SU-DHL-6 (cell line): ENCODE data around the gene RASSF1.

Experiments used
- H2AFZ ChIP-seq: fragments of 200-600 bp; sonication (generic); 2 replicates; pipeline ENCODE4 v1.6.1; 2014; ENCODE audit warnings: low read depth, mild to moderate bottlenecking, moderate library complexity, mixed read lengths, antibody characterized with exemption, low read length; ENCODE audit not compliant: severe bottlenecking
- H3F3A ChIP-seq: fragments of 200-600 bp; shearing (Covaris generic); 2 replicates; pipeline ENCODE4 v1.6.0; 2016; ENCODE audit warnings: antibody characterized with exemption, mild to moderate bottlenecking; ENCODE audit not compliant: insufficient read depth
- H3K27ac ChIP-seq: fragments of 200-600 bp; sonication (generic); 2 replicates; pipeline ENCODE4 v1.5.1; 2016; ENCODE audit warnings: low read depth, mild to moderate bottlenecking, low read length, moderate library complexity, mixed read lengths
- H3K27me3 ChIP-seq: fragments of 200-600 bp; sonication (generic), shearing (Covaris generic); 2 replicates; pipeline ENCODE4 v1.6.0; 2014; ENCODE audit warnings: mild to moderate bottlenecking, low read length
- H3K36me3 ChIP-seq: fragments of 200-600 bp; sonication (generic); 2 replicates; pipeline ENCODE4 v1.6.1; 2014; ENCODE audit warnings: mild to moderate bottlenecking, low read length, mixed read lengths
- H3K4me2 ChIP-seq: fragments of 300-600, 200-600 bp; shearing (Covaris generic), sonication (generic); 2 replicates; pipeline ENCODE4 v1.6.0; 2014; ENCODE audit warnings: low read length, low read depth, mild to moderate bottlenecking; ENCODE audit not compliant: poor library complexity, severe bottlenecking
- H3K4me3 ChIP-seq: fragments of 200-600 bp; sonication (generic); 2 replicates; pipeline ENCODE4 v1.5.1; 2014; ENCODE audit warnings: antibody characterized with exemption, low read length, mild to moderate bottlenecking, mixed read lengths; ENCODE audit not compliant: insufficient read depth, poor library complexity, severe bottlenecking
- H3K79me2 ChIP-seq: fragments of 200-600 bp; sonication (generic); 2 replicates; pipeline ENCODE4 v1.6.1; 2014; ENCODE audit warnings: mild to moderate bottlenecking, low read length, moderate library complexity; ENCODE audit not compliant: insufficient read depth
- H3K9ac ChIP-seq: fragments of 200-600 bp; sonication (generic); 2 replicates; pipeline ENCODE4 v1.7.0; 2014; ENCODE audit warnings: mild to moderate bottlenecking, low read length
- H3K9me2 ChIP-seq: fragments of 200-600 bp; sonication (generic); replicated peaks from 2 replicates; pipeline ENCODE4 v1.6.1; 2014; ENCODE audit warnings: low read length; ENCODE audit not compliant: insufficient read depth
- H3K9me3 ChIP-seq: fragments of 200-600 bp; sonication (generic); 2 replicates; pipeline ENCODE4 v1.6.1; 2014; ENCODE audit warnings: low read length, mixed read lengths; ENCODE audit not compliant: insufficient read depth
- H4K20me1 ChIP-seq: fragments of 200-600 bp; sonication (generic); 2 replicates; pipeline ENCODE4 v1.6.1; 2014; ENCODE audit warnings: low read depth, mild to moderate bottlenecking, antibody characterized with exemption, low read length, moderate library complexity, mixed read lengths
- CTCF ChIP-seq: fragments of 200-600 bp; sonication (generic); IDR thresholded peaks from one replicate; pipeline ENCODE4 v1.5.1; 2017; ENCODE audit warnings: antibody characterized with exemption, mild to moderate bottlenecking, low read length, moderate library complexity; ENCODE audit not compliant: insufficient read depth, poor library complexity, severe bottlenecking
- EZH2phosphoT487 ChIP-seq: fragments of 200-600 bp; sonication (generic), shearing (Covaris generic); conservative IDR thresholded peaks from 2 replicates; pipeline ENCODE4 v1.6.1; 2018; ENCODE audit warnings: mild to moderate bottlenecking, antibody characterized with exemption, low read length, moderate library complexity, mixed read lengths

The RASSF1 gene

GRCh38 chr3:50371133-50371685 lies 30.6 kb upstream of the RASSF1 start:
- H3K4me2 ChIP-seq, result no peak overlapping the region
- no peaks in the 10 kb centered on the region for H4K20me1 ChIP-seq
- H3K9me2 ChIP-seq, result no peaks in the 10 kb centered on the region
- TF ChIP-seq CTCF, result no peak
- no peak for TF ChIP-seq EZH2phosphoT487
- H3K9me3 ChIP-seq, result no peaks in the 10 kb centered on the region
- no peaks in the 10 kb centered on the region for H3K27me3 ChIP-seq
- no peaks in the 10 kb centered on the region for H3K36me3 ChIP-seq
- no peak overlapping the region for H3K9ac ChIP-seq
- no peak overlapping the region for H2AFZ ChIP-seq
- H3K4me3 ChIP-seq, result no peak overlapping the region
- H3K79me2 ChIP-seq, result no peaks in the 10 kb centered on the region
- no peak overlapping the region for H3K27ac ChIP-seq
- H3F3A ChIP-seq, result no peaks in the 10 kb centered on the region

DNA sequence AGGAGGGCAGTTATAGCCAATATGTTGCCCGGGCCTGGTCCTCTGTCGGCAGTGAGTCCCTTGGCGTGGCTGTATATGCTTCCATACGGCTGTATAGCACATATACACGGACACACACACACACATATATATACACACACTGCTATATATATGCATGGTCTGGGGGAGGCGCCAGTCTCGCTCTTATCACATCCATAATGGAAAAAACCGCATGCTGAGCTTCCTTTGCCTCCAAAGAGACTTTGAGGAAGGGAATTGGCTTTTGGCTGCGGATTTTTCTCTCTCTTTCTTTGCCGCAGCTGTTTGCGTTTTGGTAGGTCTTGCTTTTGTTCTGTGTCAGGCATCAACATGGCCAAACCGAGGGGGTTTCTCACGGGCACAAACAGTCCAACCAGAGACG lies 30.0 kb upstream of the RASSF1 start:
- Histone ChIP-seq H3K9ac (no peak overlapping the region), H3K27ac (no peak overlapping the region)

DNA sequence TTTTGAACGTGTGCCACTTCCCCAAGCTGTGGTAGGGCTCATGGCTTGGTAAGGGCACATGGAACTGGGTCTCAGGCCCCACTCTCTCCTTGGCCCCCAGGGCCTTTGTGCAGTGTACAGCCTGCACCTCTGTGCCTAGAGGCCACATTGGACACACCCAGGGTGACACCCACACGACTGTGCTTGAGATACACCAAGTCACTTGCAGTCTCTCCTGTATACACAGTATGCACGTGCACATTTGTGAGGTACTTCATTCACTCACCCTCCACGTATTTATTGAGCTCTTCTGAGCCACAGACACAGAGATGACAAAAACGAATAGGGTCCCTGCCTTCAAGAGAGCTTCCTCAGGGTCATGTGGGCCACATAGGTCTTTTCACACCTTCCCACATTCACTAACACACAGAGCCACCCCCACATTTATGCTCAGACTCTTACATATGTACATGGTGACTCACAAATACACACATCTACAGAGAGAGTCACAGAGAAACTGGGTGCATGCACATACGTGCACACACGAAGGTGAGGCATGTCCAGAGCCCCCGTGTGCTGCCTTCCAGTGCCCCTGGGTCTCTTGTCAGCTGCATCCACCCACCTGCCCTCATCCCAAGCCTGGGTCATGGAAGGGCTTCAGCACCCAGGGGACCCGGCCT lies 28.5 kb upstream of the RASSF1 start:
- Histone ChIP-seq H4K20me1 (no peaks in the 10 kb centered on the region), H3K4me3 (no peak overlapping the region), H3K9ac (no peak overlapping the region), H3K79me2 (no peaks in the 10 kb centered on the region), H3K9me2 (no peaks in the 10 kb centered on the region), H3K27me3 (no peaks in the 10 kb centered on the region), H3K4me2 (no peak overlapping the region), H3F3A (no peaks in the 10 kb centered on the region), H2AFZ (no peak overlapping the region), H3K36me3 (no peaks in the 10 kb centered on the region), H3K9me3 (no peaks in the 10 kb centered on the region), H3K27ac (no peak overlapping the region)
- TF ChIP-seq CTCF, result no peak
- TF ChIP-seq EZH2phosphoT487, result no peak

More for the DNA sequence above, 30.0 kb upstream of the RASSF1 start:
- Histone ChIP-seq H4K20me1 (no peaks in the 10 kb centered on the region), H3K4me3 (no peak overlapping the region), H3K27me3 (no peaks in the 10 kb centered on the region), H3K36me3 (no peaks in the 10 kb centered on the region), H3F3A (no peaks in the 10 kb centered on the region), H3K79me2 (no peaks in the 10 kb centered on the region), H2AFZ (no peak overlapping the region), H3K9me3 (no peaks in the 10 kb centered on the region), H3K9me2 (no peaks in the 10 kb centered on the region), H3K4me2 (no peak overlapping the region)
- TF ChIP-seq EZH2phosphoT487, result no peak
- no peak for TF ChIP-seq CTCF
